ENCODE measurements around the gene PTPRE.

Gene PTPRE

GRCh38 chr10:128018236-128018635, 111.3 kb downstream of the PTPRE start:
- Histone ChIP-seq H3K9me3 (ENCODE audit: control insufficient read depth, insufficient read depth, low read length) (no peaks in the 10 kb centered on the region), H4K20me1 (ENCODE audit: control insufficient read depth, insufficient read depth, low read depth, low read length) (no peaks in the 10 kb centered on the region), H3K4me3 (ENCODE audit: low read length) (no peak overlapping the region), H3K27me3 (ENCODE audit: control insufficient read depth, low read length) (no peaks in the 10 kb centered on the region), H3K79me2 (ENCODE audit: control insufficient read depth, low read length) (no peaks in the 10 kb centered on the region), H3K27ac (ENCODE audit: low read depth, low read length) (no peak overlapping the region), H3K4me1 (ENCODE audit: control insufficient read depth, low read length) (no peaks in the 10 kb centered on the region), H3K36me3 (ENCODE audit: control insufficient read depth, low read length) (no peaks in the 10 kb centered on the region), H3K4me2 (ENCODE audit: low read length) (no peak overlapping the region), H3K9me2 (replicated peaks; ENCODE audit: control insufficient read depth, low read length) (no peaks in the 10 kb centered on the region), H3F3A (ENCODE audit: control insufficient read depth, insufficient read depth) (no peaks in the 10 kb centered on the region)
- TF ChIP-seq CTCF (IDR thresholded peaks at IDR 0.05; ENCODE audit: low read depth, low read length, poor library complexity, severe bottlenecking), result no peak
- TF ChIP-seq EZH2phosphoT487 (IDR thresholded peaks at IDR 0.05; ENCODE audit: borderline replicate concordance, low read length), result no peak

GRCh38 chr10:128018691-128019090, 111.8 kb downstream of the PTPRE start:
- Histone ChIP-seq H3K4me3 (ENCODE audit: low read length) (no peak overlapping the region), H3K36me3 (ENCODE audit: control insufficient read depth, low read length) (no peaks in the 10 kb centered on the region), H3K27ac (ENCODE audit: low read depth, low read length) (no peak overlapping the region), H3F3A (ENCODE audit: control insufficient read depth, insufficient read depth) (no peaks in the 10 kb centered on the region), H3K79me2 (ENCODE audit: control insufficient read depth, low read length) (no peaks in the 10 kb centered on the region), H3K4me2 (ENCODE audit: low read length) (no peak overlapping the region), H3K27me3 (ENCODE audit: control insufficient read depth, low read length) (no peaks in the 10 kb centered on the region), H3K9me3 (ENCODE audit: control insufficient read depth, insufficient read depth, low read length) (no peaks in the 10 kb centered on the region), H4K20me1 (ENCODE audit: control insufficient read depth, insufficient read depth, low read depth, low read length) (no peaks in the 10 kb centered on the region), H3K4me1 (ENCODE audit: control insufficient read depth, low read length) (no peaks in the 10 kb centered on the region), H3K9me2 (replicated peaks; ENCODE audit: control insufficient read depth, low read length) (no peaks in the 10 kb centered on the region)
- no peak for TF ChIP-seq CTCF (IDR thresholded peaks at IDR 0.05; ENCODE audit: low read depth, low read length, poor library complexity, severe bottlenecking)
- no peak for TF ChIP-seq EZH2phosphoT487 (IDR thresholded peaks at IDR 0.05; ENCODE audit: borderline replicate concordance, low read length)

GRCh38 chr10:128022261-128023196, 115.6 kb downstream of the PTPRE start:
- no peak overlapping the region for H3K4me2 ChIP-seq (ENCODE audit: low read length)
- H3K79me2 ChIP-seq (ENCODE audit: control insufficient read depth, low read length), result no peaks in the 10 kb centered on the region
- TF ChIP-seq CTCF (IDR thresholded peaks at IDR 0.05; ENCODE audit: low read depth, low read length, poor library complexity, severe bottlenecking) (no peak), EZH2phosphoT487 (IDR thresholded peaks at IDR 0.05; ENCODE audit: borderline replicate concordance, low read length) (no peak)
- H3K4me1 ChIP-seq (ENCODE audit: control insufficient read depth, low read length), result no peaks in the 10 kb centered on the region
- H3F3A ChIP-seq (ENCODE audit: control insufficient read depth, insufficient read depth), result no peaks in the 10 kb centered on the region
- no peaks in the 10 kb centered on the region for H3K9me3 ChIP-seq (ENCODE audit: control insufficient read depth, insufficient read depth, low read length)
- H4K20me1 ChIP-seq (ENCODE audit: control insufficient read depth, insufficient read depth, low read depth, low read length), result no peaks in the 10 kb centered on the region
- peaks cover 2% of the 10 kb centered on the region; the same call in 1 of the 2 replicates for H3K27me3 ChIP-seq (ENCODE audit: control insufficient read depth, low read length)
- H3K4me3 ChIP-seq (ENCODE audit: low read length), result no peak overlapping the region
- H3K27ac ChIP-seq (ENCODE audit: low read depth, low read length), result no peak overlapping the region
- H3K36me3 ChIP-seq (ENCODE audit: control insufficient read depth, low read length), result no peaks in the 10 kb centered on the region
- H3K9me2 ChIP-seq (replicated peaks; ENCODE audit: control insufficient read depth, low read length), result no peaks in the 10 kb centered on the region
